Activated naive CD4-positive, alpha-beta T cell treated with anti-CD3 and anti-CD28 coated beads, Interleukin-2, amount 50 U/mL, for 16 hours (primary cell): ENCODE data around the gene EBP.
"Not testable (repeated sequence)": the region's sequence is repeated elsewhere in the genome, so short reads cannot be mapped to it uniquely, and the experiment has no call there.

Source experiments
- DNase-seq: peaks from one replicate; pipeline ENCODE4 v3.0.0-alpha.2; 2020

Gene EBP

DNA sequence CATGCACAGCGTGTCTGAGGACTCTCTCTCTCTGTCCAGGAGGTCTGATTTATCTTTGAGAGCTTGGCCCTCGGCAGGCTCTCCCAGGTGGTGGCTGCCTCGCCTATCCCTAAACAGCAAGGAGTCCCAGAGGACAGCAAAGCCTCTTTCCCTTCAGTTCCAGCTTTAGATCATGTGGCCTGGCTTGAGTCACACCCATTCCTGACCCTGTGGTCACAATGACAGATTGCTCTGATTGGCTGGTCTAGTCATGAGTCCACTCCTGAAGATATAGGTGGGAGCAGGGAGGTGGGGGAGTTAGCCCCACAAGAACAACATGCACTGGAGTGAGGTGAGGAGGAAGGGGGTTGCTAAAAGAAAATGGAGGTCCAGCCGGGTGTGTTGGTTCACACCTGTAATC, 24.9 kb upstream of the EBP start:
- DNase-seq: no peak

- DNase-seq: no peak
These were observed 23.7 kb upstream of the EBP start for GRCh38 chrX:48497871-48498270.

GRCh38 chrX:48498374-48498809, 23.2 kb upstream of the EBP start:
- DNase-seq: no peak

GRCh38 chrX:48504261-48504660, 17.3 kb upstream of the EBP start:
- no peak for DNase-seq

DNA sequence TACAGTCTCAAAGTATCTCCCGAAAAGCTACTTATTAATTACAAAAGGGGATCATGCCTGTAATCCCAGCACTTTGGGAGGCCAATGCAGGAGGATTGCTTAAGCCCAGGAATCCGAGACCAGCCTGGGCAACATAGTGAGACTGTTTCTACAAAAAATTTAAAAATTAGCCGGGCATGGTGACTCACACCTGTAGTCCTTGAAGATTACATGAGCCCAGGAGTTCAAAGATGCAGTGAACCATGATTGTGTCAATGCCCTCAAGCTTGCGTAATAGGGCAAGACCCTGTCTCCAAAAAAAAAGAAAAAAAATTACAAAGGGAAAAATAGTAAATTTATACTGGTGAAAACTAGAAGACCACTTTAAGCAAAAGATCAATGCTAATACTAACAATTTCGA, 16.1 kb upstream of the EBP start:
- DNase-seq: no peak

- DNase-seq: no peak
These were observed 14.4 kb upstream of the EBP start for GRCh38 chrX:48507246-48507645.

GRCh38 chrX:48508400-48509244, 13.0 kb upstream of the EBP start, which contains the start of gene PORCN:
Gene PORCN, plus strand, starts transcription at chrX:48508992. Its CDS starts 829 bp downstream, at chrX:48509821.
- peak; percentile 81 for DNase-seq

DNA sequence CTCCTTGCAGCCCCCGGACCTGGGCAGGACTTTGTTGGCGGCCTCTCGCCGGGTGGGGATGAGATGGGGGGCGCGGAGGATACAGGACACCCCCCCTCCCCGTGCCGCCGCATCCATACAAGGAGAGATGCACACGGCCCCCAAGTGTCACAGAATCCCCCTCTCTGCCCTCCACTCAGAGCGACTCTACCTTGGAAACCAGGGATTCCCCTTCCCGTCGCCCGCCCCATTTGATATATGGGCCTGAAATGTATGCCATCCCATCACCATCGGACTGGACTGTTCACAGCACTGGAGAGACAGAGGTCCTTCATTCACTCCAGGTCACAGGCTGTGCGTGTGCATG, 12.4 kb upstream of the EBP start:
- DNase-seq: no peak

GRCh38 chrX:48509619-48510018, 12.0 kb upstream of the EBP start:
- DNase-seq: no peak

DNA sequence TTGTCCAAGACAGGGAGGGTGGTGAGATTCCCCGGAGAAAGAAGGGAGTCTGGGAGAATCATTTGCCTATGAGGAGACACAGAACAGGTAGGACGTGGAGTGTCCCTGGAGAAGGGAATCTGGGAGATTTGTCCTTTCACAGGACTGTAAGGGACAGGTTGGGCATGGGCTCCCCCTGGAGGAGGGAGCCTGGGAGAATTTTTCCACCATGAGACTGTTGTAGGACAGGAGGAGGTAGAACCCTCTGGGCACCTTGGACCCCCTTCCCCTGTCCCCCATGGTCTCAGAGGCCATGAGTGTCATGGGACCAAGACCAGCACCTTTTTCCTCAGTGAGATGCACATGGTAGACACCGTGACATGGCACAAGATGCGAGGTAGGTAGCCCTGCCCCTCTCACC, 10.0 kb upstream of the EBP start:
- DNase-seq: no peak

DNA sequence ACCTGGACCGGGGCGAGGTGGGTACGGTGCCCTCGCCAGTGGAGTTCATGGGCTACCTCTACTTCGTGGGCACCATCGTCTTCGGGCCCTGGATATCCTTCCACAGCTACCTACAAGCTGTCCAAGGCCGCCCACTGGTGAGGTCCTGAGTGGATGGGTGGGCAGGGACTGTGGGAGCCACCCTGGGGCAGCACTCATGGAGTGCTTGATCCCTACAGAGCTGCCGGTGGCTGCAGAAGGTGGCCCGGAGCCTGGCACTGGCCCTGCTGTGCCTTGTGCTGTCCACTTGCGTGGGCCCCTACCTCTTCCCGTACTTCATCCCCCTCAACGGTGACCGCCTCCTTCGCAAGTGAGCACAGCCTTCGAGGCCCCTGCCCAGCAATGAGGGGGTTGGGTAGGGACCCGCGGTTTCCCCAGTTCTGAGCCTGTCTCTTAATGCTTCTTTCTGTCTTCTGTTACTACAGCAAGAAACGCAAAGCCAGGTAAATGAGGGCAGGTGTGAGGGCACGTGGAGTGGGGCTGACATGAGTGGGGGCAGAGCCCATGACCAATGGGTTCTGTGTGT, 9.2 kb upstream of the EBP start:
- no peak for DNase-seq

DNA sequence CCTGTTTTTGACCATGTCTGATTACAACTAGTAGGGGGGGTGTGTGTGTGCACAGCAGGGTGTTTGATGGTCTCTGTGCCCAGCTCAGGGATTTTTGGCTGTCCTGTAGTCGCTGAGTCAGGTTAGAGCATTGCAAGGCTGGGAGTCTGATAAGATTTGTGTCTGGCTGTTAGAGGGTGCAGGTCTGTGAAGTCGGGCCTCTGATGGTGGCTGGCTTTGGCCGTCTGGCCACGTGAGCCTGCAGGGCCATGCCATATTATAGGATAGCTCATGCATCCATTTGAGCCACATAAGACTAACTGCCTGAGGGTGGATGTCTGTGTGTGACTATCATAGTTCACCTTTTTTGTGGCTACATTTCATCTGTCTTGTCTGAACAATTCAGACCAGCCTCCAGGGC, 7.9 kb upstream of the EBP start:
- no peak for DNase-seq

- DNase-seq: no peak
These were observed 7.3 kb upstream of the EBP start for GRCh38 chrX:48514126-48514806.

GRCh38 chrX:48514868-48515460, 6.6 kb upstream of the EBP start:
- DNase-seq: no peak

DNA sequence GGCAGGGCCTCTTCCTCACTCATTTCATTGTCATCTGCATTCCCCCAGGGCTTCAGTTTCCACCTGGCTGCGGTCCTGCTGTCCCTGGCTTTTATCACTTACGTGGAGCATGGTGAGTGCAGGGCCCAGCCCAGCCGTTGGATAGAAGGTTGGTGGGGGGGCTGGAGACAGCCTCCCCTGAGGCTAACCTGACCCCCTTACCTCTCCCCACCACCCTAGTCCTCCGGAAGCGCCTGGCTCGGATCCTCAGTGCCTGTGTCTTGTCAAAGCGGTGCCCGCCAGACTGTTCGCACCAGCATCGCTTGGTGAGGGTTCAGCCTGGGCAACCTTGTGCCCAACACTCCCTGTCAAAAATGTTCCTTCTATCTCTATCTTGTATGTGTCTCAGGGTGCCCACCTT, 5.8 kb upstream of the EBP start:
- no peak for DNase-seq

GRCh38 chrX:48516285-48516684, 5.3 kb upstream of the EBP start:
- no peak for DNase-seq

- DNase-seq: no peak
These were observed 4.6 kb upstream of the EBP start for GRCh38 chrX:48516987-48517386.

DNA sequence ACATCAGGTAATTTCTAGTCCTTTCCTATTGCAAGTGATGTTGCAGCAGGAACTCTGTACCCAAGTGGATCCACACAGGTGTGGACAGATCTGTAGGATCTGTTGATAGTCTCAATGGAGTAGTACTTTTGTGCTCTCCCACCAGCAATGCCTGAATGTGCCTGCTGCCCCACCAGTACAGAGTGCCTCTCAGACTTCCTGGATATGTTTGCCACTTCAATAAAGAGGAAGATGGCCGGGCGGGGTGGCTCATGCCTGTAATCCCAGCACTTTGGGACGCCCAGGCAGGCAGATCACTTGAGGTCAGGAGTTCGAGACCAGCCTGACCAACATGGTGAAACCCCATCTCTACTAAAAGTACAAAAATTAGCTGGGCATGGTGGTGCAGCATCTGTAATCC, 2.1 kb upstream of the EBP start:
- DNase-seq: not testable (repeated sequence)

DNA sequence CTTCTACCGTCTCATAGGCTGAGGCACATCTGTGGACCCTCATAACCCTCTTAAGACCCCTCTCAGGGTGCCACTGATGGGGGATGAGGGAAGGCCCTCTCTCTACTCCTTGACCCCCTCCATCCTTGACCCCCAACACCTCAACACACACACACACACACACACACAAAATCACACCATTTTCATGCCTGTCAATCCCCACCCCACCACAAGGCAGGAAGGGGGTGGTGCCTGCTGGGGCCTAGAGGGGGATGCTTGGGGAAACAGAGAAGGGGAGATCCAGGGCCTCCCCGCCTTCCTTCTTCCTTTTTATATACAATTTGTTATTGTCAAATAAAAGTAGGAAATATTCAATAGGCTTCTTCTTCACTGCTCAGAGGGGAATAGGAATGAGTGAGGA, 1.2 kb upstream of the EBP start:
- no peak for DNase-seq

GRCh38 chrX:48520976-48521352, 644 bp upstream of the EBP start:
- DNase-seq: no peak

DNA sequence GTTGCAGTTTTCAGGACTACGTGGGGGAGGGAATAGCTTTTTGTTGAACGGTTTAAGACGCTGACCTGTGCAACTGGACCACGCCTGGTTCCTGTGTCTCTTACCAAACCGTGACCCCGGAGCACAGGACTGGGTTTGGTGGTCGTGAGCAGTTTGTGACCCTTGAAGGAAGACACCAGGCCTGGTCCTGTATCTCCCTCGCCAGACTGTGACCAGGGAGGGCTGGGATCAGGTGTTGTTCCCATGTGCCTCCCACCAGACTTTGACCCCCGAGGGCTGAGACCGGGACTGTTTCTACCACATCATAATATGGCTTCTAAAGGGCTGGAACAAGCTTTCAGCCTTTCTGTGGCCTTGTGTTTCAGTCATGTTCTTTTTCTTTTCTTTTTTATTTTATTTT, 683 bp downstream of the EBP start:
- no peak for DNase-seq

GRCh38 chrX:48523682-48524081, 2.1 kb downstream of the EBP start:
- DNase-seq: no peak

- not testable (repeated sequence) for DNase-seq
These were observed 4.2 kb downstream of the EBP start for GRCh38 chrX:48525853-48526252.

GRCh38 chrX:48530736-48531135, 9.1 kb downstream of the EBP start:
- DNase-seq: no peak
